UCSD-AML1 (cell line): ENCODE results near the gene SPPL2A.
"Not testable (repeated sequence)": the region's sequence is repeated elsewhere in the genome, so short reads cannot be mapped to it uniquely, and the experiment has no call there.

Experiments used
- DNase-seq: peaks from one replicate; lab custom pipeline; 2025; ENCODE audit not compliant: unreplicated experiment; lab: John Stamatoyannopoulos, UW

SPPL2A gene

DNA sequence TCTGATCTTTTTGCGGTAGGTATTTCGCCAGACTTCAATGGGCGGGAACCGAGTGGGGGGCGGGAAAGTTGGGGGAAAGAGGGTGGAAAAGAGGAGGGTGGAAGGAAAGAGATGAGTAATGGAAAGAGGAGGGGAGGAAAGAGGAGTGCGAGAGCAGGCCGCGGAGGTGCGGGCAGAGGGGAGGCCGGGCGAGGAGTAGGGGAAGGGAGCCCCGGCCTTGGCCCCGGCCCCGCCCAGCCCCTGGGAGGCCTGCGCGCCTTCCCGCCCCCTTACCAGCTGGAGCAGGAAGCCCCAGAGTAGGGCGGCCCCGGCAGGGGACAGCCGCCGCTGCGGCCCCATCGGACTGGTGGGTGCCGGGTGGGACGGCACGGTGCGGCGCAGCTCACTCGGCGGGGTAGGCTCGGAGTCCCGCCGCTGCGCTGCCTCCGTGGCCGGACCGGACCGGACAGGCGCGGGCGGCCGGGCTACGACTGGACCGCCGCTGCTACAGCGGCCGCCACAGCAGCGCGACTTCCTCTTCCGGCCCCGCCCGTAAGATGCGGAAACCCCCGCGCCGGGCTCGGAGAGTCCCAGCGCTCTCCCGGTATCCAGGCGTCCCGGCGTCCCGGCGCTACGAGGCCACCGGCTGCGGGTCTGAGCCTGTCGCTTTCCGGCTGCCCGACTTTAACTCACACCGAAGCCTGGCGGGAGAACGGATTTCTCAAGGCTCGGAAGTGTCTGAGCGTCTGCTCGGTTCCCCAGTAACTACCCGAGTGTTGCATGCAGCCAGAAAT, at the start of gene SPPL2A:
TSS of gene SPPL2A (minus strand) at position 512 of the 773 bp plus-strand sequence. CDS start at position 339, 173 bp downstream.
- DNase-seq: peak; percentile 88

GRCh38 chr15:50814634-50815033, 49.1 kb upstream of the SPPL2A start:
- no peak for DNase-seq

DNA sequence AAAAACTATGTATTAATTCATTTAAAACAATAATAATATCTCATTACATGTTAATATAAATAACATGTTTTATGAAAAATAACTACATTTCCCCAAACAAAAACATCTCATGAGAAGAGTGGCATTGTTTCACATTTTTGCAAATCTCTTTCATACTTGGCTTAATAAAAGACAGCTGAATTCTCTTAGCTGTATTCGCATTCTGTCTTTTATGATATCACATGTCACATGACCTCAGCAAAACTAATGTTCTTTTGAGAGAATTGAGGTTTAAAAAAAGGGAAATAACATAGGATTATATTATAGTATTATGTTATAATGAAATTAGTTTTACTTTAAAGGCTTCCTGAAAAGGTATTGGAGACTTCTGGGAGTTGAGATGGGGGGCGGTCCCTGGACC, 48.4 kb upstream of the SPPL2A start:
- no peak for DNase-seq

- no peak for DNase-seq
These were observed 47.6 kb upstream of the SPPL2A start for GRCh38 chr15:50813089-50813488.

- not testable (repeated sequence) for DNase-seq
These were observed 46.6 kb upstream of the SPPL2A start for GRCh38 chr15:50812181-50812506.

DNA sequence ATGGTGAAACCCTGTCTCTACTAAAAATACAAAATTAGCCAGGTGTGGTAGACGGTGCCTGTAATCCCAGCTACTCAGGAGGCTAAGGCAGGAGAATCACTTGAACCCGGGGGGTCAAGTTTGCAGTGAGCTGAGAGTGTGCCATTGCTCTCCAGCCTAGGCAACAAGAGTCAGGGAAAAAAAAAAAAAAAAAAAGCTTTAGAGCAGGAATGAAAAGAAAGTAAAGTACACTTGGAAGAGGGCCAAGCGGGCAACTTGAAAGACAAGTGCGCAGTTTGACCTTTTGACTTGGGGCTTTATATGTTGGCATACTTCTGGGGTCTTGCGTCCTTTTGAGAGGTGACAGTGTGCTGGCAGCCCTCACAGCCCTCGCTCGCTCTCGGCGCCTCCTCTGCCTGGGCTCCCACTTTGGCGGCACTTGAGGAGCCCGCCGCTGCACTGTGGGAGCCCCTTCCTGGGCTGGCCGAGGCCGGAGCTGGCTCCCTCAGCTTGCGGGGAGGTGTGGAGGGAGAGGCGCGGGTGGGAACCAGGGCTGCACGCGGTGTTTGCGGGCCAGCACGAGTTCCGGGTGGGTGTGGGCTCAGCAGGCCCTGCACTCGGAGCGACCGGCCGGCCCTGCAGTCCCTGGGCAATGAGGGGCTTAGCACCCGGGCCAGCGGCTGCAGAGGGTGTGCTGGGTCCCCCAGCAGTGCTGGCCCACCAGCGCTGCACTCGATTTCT, 46.1 kb upstream of the SPPL2A start:
- DNase-seq: not testable (repeated sequence)

- no peak for DNase-seq
These were observed 44.6 kb upstream of the SPPL2A start for GRCh38 chr15:50810128-50810527.

DNA sequence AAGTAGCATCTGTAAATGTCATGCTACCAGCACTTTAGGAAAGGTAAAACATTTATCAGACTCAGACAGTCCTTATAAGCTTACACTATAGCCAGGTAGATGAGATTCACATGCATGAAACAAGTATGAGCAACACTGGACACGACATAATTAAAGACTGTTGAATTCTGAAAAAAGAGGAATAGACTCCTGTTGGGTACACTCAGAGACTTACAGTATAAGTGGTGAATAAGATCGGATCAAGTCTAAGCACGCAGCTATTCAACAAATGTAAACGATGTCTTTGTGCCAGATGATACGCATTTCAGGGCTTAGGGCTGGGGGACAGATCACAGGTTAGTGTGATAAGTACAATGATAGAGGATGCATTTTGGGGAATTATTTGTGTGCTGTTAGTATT, 43.2 kb upstream of the SPPL2A start:
- no peak for DNase-seq

- DNase-seq: no peak
These were observed 38.1 kb upstream of the SPPL2A start for GRCh38 chr15:50803479-50804180.

- no peak for DNase-seq
These were observed 35.2 kb upstream of the SPPL2A start for GRCh38 chr15:50800715-50801114.

DNA sequence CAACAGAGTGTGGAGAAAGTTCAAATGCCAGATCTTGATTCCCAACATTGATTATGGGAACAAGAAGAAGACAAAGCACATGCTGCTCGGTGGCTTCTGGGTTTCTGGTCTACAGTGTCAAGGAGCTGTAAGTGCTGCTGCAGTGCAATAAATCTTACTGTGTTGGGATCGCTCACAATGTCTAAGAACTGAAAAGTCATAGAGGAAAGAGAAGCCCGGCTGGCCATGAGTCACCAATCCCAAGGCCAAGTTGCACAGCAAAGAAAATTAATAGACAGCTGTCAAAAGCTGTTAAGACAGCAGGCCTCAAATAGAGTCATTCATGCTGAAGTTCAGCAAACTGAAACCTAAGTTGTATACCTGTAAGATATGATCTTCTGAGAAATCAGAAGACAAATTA, 33.2 kb upstream of the SPPL2A start:
- no peak for DNase-seq

DNA sequence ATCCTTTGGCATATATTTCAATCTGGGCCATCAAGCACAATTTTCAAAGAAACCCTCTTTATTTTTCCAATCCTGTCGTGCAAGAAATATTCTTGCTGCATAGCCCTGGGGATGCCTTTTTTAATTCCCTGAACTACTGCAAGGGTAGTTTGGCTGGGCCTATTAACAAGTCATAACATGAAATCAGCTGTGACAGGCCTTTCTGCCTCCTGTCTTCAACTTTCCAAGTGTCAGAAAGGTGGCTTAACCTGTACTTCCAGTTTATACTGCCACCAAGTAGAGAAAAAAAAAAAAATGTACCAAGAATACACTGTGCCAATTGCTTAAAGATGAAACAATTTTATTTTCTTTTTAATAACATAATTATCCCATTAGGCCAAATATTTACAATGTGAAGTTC, 32.4 kb upstream of the SPPL2A start:
- no peak for DNase-seq

- no peak for DNase-seq
These were observed 26.0 kb upstream of the SPPL2A start for GRCh38 chr15:50791486-50791885.

DNA sequence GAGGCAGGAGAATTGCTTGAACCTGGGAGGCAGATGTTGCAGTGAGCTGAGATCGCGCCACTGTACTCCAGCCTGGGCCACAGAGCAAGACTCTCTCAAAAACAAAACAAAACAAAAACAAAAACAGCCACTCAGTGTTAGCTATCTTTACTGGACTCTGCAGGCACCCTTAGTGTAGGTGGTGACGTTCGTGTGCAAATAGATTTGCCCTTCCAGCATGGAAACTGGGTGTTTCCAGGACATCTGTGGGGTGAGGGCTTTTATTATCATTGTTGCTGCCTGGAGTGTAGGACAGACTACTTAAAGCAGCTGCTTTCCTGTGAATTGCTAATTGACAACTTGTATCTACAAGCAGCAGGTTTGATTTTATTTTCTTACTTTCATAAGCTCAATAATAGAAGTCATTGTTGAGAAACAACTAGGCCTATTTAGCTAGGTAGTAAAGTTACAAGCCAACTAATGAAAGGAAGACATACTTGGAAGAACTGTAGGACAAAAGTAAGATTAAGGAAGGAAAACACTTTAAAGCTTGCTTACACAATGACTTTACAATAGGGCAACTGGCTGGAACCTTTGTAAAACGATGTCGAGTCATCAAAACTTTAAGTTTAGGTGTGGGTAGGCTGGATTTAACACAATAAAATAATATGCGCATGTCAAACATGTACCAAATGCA, 25.4 kb upstream of the SPPL2A start:
- DNase-seq: no peak

DNA sequence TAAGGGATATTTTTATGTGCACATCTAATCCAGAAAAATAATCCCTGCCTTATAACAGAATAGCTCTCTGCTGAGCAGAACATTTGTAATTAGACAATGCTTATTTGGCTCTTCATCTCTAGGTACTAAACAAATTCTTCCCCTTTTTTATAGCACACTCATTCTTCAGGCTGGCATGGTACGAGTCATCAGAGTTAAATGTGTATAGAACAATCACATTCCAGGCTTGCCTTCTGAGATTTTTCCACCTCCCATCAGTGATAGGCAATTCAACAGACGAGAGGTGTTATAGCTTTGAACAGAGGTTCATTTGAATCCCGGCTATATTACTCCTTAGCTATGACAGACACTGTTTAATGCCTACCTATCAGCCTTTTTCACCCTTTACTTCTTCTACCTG, 21.4 kb upstream of the SPPL2A start:
- DNase-seq: no peak

DNA sequence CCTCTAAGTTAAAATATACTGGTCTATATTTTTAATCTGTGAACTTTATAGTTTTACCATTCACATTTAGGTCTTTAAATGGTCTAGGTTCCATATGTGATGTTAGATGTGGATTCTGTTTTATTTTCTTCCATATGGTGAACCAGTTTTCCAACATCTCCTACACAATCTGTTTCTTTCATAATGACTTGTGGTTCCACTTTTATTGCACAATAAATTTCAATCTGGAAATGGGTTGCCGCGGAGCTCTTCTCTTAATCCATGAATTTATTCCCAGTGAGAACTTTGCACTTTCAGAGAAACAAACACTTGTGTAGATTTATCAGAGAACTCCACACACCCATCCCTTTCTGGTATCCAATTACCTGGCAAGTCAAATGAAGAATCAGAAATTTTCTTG, 20.9 kb upstream of the SPPL2A start:
- DNase-seq: no peak

DNA sequence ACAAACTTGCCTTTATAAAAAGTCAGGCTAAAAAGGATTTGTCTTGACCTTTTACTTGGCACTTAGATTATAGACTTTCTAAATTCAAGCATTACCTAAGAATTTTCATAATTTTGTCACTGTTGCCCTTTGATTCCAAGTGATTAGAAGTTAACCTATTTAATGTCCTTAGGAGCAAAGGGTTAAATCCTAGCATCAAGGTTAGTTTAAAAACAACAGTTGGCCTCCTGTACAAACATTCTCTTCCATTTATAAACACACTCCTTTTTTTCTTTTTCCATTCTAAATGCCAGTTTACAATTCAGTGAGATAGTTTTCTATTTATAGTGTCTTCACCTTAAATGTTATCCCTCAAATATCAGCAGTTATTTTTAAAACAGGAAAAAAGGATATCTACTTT, 18.4 kb upstream of the SPPL2A start:
- DNase-seq: no peak

GRCh38 chr15:50783411-50783810, 17.9 kb upstream of the SPPL2A start:
- no peak for DNase-seq

GRCh38 chr15:50778086-50778485, 12.6 kb upstream of the SPPL2A start:
- no peak for DNase-seq

GRCh38 chr15:50777042-50777441, 11.5 kb upstream of the SPPL2A start:
- no peak for DNase-seq

DNA sequence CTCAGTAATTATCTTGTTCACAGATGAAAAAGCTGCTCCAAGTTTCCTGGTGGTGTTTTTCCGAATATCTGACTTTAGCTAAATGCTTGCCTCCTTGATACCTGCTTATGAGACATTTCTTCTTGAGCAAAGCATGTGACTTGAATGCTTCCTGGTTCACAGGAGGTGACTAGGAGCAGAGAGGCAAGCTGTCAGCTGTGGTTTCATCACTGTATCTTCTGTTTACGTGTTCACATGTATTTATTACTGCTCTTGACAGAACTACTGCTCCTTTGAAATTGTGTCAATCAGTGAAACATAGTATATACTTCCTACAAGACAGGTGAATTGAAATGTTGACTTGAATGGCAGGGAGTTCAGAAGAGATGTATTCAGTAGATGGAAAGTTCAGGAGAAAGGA, 8.9 kb upstream of the SPPL2A start:
- no peak for DNase-seq

DNA sequence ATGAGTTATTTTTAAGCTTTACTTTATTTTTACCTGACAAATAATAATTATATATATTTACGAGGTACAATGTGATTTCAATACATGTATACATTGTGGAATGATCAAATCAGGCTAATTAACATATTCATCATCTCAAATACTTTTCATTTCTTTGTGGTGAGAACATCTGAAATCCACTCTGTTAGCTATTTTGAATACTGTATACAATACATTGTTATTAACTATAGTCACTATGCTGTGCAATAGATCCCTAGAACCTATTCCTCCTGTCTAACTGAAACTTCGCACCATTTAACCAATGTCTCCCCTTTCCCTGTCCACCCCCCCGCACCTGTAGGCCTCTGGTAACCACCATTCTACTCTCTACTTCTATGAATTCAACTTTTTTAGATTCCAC, 7.9 kb upstream of the SPPL2A start:
- no peak for DNase-seq
